NCI-H2029 treated with DMSO at 0.1 percent for 48 hours (cell line): Measurements from ENCODE around the gene ADCY10.
"Not testable (repeated sequence)": the region's sequence is repeated elsewhere in the genome, so short reads cannot be mapped to it uniquely, and the experiment has no call there.

Source experiments
- DNase-seq: peaks from one replicate; lab custom pipeline; 2025; lab: John Stamatoyannopoulos, UW

The ADCY10 gene

GRCh38 chr1:167924543-167925231 lies 10.8 kb upstream of the ADCY10 start:
- no peak for DNase-seq

- DNase-seq, result no peak
Observed at GRCh38 chr1:167924102-167924501, 10.2 kb upstream of the ADCY10 start.

DNA sequence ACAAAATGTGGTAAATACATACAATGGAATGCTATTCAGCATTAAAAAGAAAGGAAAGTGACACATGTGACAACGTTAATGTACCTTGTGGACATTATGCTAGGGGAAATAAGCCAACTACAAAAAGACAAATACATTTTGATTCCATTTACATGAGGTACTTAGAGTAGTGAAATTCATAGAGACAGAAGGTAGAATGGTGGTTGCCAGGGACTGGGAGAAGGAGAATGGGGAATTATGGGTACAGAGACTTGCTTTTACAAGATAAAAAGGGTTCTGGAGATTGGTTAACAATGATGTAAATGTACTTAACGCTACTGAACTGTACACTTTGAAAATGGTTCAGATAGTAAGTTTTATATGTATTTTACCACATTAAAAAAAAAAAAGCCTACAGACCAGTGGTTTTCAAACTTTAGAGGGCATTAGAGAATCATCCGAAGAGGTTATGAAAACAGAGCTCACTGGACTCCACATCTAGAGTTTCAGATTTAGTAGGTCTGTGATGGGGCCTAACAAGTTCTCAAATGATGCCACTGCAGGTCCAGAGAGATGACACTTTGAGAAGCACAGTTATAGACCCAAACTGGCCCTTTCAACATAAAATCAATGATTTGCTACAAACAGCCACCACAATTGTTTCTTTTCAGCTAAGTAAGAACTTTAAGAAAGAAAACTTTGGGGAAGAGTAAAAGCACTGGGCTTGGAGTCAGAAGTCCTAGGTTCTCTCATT lies 9.6 kb upstream of the ADCY10 start:
- DNase-seq, result no peak

GRCh38 chr1:167922611-167923074 lies 8.7 kb upstream of the ADCY10 start:
- DNase-seq, result no peak

GRCh38 chr1:167922023-167922422 lies 8.1 kb upstream of the ADCY10 start:
- DNase-seq, result no peak

- no peak for DNase-seq
Observed at GRCh38 chr1:167916766-167917511, 3.0 kb upstream of the ADCY10 start.

GRCh38 chr1:167915569-167915968 lies 1.6 kb upstream of the ADCY10 start:
- DNase-seq, result no peak

DNA sequence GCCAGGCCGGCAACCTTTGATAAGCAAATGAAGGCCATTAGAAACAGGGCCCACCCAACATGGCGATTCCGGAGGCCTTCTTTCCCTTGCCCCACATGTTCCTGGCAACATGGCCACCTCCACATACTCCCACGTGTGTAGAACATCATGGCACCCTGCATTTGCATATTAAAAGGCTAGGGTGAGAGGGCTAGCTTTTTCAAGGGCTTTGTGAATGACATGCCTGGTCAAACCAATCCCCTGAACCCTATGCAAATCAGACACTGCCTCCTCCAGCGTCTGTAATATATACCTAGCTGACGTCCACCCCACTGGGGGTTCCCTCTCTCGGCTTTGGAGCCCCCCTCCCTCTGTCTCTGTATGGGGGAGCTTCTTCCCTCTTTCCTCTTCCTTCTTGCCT lies 1.6 kb downstream of the ADCY10 start:
- no peak for DNase-seq

GRCh38 chr1:167911413-167911812 lies 2.5 kb downstream of the ADCY10 start:
- no peak for DNase-seq

DNA sequence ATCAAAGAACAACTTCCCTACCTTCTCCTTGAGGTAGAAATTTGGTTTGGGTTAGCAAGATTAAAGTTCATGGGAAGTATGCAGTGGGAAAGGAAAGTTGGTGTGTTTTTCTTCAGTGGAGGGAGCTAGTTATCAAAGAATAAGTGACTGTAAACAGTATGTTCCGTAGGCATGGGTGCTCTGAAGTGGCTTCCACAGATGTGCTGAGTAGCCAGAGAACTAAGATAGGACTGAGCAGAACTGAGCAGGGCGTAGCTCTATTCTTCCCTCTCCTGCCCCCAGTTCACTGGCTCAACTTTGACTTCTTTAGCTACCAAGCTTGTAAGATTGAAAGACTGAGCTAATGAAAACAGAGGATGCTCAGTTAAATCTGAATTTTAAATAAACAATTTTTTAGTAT lies 3.4 kb downstream of the ADCY10 start:
- no peak for DNase-seq

DNA sequence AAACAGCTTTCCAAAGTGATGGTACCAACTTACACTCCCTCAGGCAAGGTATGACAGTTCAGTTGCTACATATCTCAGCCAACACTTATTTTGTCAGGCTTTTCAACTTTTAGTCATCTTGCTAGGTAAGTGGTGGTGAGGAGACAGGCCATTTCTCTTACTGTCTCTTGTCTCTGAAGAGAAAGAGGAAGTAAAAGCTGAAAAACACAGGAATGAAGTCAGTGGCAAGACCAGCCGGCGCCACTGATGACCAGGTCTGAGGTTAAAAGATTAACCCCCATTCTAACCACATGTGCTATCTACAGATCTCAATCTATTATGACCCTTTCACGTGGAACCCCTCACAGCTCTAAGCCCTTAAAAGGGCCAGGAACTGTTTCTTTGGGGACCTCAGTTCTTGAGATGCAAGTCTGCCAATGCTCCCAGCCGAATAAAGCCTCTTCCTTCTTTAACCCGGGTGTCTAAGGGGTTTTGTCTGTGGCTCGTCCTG lies 4.2 kb downstream of the ADCY10 start:
- no peak for DNase-seq

- no peak for DNase-seq
Observed at GRCh38 chr1:167905671-167906070, 8.3 kb downstream of the ADCY10 start.

- peak; percentile 7 for DNase-seq
Observed at GRCh38 chr1:167905182-167905581, 8.8 kb downstream of the ADCY10 start.

DNA sequence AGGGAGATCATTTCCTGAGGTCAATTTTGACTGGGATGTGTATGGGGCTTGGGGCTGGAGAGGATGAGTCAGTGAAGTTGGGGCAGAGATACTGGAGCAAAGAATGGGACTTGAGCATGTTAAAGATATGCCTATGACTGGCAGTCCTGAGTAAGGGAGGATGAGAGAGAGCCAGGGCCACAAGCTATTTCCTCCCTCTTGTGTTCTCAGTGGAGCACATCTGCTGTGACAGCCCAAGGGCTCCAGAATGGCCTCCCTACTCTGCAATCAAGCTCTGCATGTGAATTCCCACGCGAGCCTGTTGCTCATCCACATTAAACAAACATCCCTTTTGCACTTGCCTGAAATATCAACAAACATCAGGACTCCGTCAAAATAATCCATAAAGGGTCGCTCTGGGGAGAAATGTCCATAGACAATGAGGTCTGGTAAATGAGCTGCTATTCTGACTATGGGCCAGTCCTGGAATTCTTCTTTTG lies 9.2 kb downstream of the ADCY10 start:
- DNase-seq, result no peak

DNA sequence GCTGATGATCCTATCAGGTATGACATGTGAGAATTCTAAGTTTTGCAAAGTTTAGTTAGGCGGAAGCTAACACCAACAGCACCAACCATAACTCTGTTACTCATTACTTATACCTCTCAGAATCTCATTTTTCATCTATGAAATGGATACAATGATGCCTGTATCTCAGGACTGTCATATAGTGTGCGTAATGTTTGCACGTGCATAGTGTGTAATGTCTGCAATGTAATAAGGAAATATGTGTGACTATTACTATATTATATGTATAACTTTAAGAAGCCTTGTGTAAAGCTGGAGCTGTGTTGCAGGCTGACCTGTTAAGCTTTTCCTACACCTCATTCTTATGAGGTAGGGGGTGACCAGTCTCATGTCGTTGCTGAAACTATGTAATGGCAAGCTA lies 13.0 kb downstream of the ADCY10 start:
- no peak for DNase-seq

GRCh38 chr1:167899253-167899681 lies 14.7 kb downstream of the ADCY10 start:
- DNase-seq, result no peak

GRCh38 chr1:167898578-167899222 lies 15.2 kb downstream of the ADCY10 start:
- DNase-seq, result no peak

DNA sequence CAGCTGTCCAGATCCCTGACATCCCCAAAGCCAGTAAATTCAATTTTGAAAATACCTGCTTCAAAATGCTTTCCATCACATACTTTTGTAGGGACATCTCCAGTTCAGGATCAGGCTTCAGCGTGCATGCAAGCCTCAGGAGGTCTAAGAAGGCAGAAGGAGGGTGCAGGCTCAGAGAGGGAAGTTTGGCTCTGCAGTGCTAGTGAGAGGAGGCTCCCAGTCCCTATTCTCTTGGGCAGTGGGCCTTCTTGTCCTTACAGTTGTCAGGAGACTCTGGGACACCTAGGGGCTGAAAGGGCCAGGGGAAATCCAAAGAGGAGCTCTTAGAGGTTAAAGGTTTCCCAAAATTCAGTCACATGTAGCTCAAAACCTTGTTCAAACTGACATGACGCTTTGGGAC lies 20.1 kb downstream of the ADCY10 start:
- DNase-seq, result no peak

DNA sequence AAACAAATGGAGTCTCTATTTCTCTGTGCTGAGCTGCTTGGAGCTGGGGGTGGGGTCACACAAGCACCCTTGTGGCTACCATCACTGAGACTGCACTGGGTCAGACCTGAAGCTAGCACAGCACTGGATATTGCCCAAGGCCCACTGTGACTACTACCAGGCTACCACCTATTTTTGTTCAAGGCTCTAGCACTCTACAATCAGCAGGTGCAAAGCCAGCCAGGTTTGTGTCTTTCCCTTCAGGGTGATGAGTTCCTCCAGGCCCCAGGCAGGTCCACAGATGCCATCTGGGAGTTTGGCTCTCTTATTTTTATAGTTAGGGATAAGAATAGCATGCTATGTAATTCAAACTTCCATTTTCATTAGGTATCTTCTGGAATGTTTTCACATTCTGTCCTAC lies 23.5 kb downstream of the ADCY10 start:
- no peak for DNase-seq

DNA sequence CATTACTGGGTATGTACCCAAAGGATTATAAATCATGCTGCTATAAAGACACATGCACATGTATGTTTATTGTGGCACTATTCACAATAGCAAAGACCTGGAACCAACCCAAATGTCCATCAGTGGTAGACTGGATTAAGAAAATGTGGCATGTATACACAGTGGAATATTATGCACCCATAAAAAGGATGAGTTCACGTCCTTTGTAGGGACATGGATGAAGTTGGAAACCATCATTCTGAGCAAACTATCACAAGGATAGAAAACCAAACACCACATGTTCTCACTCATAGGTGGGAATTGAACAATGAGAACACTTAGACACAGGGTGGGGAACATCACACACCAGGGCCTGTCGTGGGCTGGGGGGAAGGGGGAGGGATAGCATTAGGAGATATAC lies 26.7 kb downstream of the ADCY10 start:
- not testable (repeated sequence) for DNase-seq

DNA sequence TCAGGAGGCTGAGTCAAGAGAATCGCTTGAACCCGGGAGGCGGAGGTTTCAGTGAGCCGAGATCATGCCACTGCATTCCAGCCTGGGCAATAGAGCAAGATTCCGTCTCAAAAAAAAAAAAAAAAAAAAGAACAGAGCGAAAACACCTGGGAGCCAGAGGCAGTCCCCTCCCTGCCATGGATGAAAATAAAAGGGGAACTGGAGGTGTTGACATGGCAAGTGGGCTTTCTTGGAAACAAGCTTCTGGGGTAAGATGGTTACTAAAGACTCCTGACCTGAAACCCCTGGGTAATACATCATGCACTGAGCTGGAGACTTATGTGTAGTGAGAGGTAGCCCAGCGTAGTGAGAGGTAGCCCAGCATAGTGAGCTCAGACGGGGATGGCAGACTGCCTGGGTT lies 31.6 kb downstream of the ADCY10 start:
- no peak for DNase-seq

GRCh38 chr1:167881786-167882185 lies 32.1 kb downstream of the ADCY10 start:
- DNase-seq, result no peak
